ENCODE measurements around the gene CLMN.

Gene CLMN

GRCh38 chr14:95218006-95218405 is 101.7 kb downstream of the CLMN start:
- DNase-seq (ENCODE audit: low read depth), result no peak
- TF ChIP-seq, protein P1, sequence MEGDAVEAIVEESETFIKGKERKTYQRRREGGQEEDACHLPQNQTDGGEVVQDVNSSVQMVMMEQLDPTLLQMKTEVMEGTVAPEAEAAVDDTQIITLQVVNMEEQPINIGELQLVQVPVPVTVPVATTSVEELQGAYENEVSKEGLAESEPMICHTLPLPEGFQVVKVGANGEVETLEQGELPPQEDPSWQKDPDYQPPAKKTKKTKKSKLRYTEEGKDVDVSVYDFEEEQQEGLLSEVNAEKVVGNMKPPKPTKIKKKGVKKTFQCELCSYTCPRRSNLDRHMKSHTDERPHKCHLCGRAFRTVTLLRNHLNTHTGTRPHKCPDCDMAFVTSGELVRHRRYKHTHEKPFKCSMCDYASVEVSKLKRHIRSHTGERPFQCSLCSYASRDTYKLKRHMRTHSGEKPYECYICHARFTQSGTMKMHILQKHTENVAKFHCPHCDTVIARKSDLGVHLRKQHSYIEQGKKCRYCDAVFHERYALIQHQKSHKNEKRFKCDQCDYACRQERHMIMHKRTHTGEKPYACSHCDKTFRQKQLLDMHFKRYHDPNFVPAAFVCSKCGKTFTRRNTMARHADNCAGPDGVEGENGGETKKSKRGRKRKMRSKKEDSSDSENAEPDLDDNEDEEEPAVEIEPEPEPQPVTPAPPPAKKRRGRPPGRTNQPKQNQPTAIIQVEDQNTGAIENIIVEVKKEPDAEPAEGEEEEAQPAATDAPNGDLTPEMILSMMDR (IDR thresholded peaks at IDR 0.05; ENCODE audit: low read length, missing control alignments), result no peak
- H3K4me3 ChIP-seq (replicated peaks; ENCODE audit: low read depth, low read length), result no peak overlapping the region

GRCh38 chr14:95217391-95217900 is 102.3 kb downstream of the CLMN start:
- no peak overlapping the region for H3K4me3 ChIP-seq (replicated peaks; ENCODE audit: low read depth, low read length)
- TF ChIP-seq, protein P1 (IDR thresholded peaks at IDR 0.05; ENCODE audit: low read length, missing control alignments), result no peak
- DNase-seq (ENCODE audit: low read depth), result no peak

DNA sequence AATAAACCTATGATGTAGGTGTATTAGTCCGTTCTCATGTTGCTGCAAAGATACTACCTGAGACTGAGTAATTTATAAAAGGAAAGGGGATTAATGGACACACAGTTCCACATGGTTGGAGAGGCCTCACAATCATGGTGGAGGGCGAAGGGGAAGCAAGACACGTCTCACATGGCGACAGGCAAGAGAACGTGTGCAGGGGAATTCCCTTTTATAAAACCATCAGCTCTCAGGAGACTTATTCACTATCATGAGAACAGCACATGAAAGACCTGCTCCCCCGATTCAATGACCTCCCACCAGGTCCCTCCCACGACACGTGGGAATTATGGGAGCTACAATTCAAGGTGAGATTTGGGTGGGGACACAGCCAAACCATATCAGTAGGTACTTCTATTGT is 103.7 kb downstream of the CLMN start:
- TF ChIP-seq, protein P1 (IDR thresholded peaks at IDR 0.05; ENCODE audit: low read length, missing control alignments), result no peak
- no peak overlapping the region for H3K4me3 ChIP-seq (replicated peaks; ENCODE audit: low read depth, low read length)
- no peak for DNase-seq (ENCODE audit: low read depth)

DNA sequence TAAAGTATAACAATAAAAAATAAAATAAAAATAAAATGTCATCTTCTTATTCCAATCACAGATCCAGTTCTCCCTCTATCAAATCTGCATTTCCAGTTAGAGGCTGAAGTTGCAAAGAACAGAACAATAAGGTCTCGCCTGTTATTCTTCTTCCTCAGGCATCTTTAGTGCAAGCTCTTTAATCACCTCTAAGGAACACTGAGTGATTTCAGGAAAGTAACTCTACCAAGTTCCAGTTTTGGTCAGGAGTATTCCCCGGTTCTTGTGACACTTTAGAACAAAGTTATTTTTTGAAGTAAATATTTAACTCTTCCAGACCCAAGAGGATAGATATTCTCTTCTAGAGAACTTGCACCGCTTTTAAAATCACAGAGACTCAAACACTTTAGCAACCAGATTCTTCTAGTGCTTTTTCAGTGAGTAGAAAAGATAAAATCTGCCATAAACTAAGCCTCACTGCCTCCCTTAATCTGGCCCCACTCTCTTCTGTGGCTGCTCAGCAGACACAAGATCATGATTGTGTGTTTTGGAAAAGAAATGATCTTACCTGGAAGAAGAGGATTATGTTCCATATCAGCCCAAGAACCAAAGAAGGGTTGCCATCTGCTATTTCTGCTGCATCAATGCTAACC is 104.5 kb downstream of the CLMN start:
- DNase-seq (ENCODE audit: low read depth), result no peak
- TF ChIP-seq, protein P1 (IDR thresholded peaks at IDR 0.05; ENCODE audit: low read length, missing control alignments), result no peak
- no peak overlapping the region for H3K4me3 ChIP-seq (replicated peaks; ENCODE audit: low read depth, low read length)

DNA sequence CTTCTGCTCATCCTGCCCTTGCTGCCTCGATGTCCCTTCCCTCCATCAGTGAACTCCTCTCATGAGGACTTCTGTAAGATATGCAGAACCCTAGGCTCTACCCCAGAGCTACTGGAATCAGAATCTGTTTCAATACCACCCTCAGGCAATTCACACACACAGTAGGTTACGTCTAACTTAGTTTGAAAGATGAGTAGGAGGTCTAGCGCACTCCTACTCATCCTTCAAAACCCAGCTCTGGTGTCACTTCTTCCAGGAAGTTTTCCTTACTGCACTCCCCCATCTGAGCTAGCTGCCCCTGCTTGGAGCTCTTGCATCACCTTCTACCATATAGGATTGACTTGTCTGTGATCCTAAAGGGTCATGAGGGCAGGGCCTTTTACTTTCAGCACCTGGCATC is 105.9 kb downstream of the CLMN start:
- H3K4me3 ChIP-seq (replicated peaks; ENCODE audit: low read depth, low read length), result no peak overlapping the region
- DNase-seq (ENCODE audit: low read depth), result no peak
- TF ChIP-seq, protein P1 (IDR thresholded peaks at IDR 0.05; ENCODE audit: low read length, missing control alignments), result no peak

GRCh38 chr14:95211721-95212504 is 107.8 kb downstream of the CLMN start:
- TF ChIP-seq, protein P1 (IDR thresholded peaks at IDR 0.05; ENCODE audit: low read length, missing control alignments), result no peak
- DNase-seq (ENCODE audit: low read depth), result no peak
- H3K4me3 ChIP-seq (replicated peaks; ENCODE audit: low read depth, low read length), result no peak overlapping the region
